ENCODE measurements around the gene CYB5A.

Gene CYB5A

GRCh38 chr18:74204526-74205152 is 87.1 kb downstream of the CYB5A start:
- peak; percentile 20 for DNase-seq

GRCh38 chr18:74203811-74204210 is 88.0 kb downstream of the CYB5A start:
- DNase-seq, result no peak
